Activated naive CD4-positive, alpha-beta T cell treated with anti-CD3 and anti-CD28 coated beads, Interleukin-2, amount 10 ng/mL, durations not matched to agents 5 hours and 36 hours (primary cell): ENCODE data around the gene PHLDA2. TPM values are rescaled to one million over a fixed set of nuclear protein-coding genes. Genes with fewer than 3 reads are reported as not detected.

Experiments used
- total RNA-seq, 2 experiments: library from RNA; stranded (reverse); gene quantifications; one replicate each; pipeline ENCODE4 v1.2.3, GENCODE V29; 2021

PHLDA2 gene
- 1 to 10 TPM in 1 of 2 experiments, under 1 TPM in 1; 0.41 to 1.5 TPM for total RNA-seq

GRCh38 chr11:2928605-2929530, at the start of gene PHLDA2:
PHLDA2 (minus strand) TSS chr11:2929420; CDS start chr11:2929364, 56 bp downstream.

GRCh38 chr11:2885678-2886081, 43.5 kb downstream of the PHLDA2 start, which contains the start of gene CDKN1C:
CDKN1C (minus strand) TSS chr11:2885775; CDS start chr11:2885456, 319 bp downstream.

Other genes with a start within 250 kb of the PHLDA2 start
- gene KCNQ1OT1, start 229.4 kb downstream of the PHLDA2 start, total RNA-seq = under 1 TPM; 0.19 to 0.20 TPM
- gene CDKN1C, start 43.6 kb downstream of the PHLDA2 start, total RNA-seq = 1 to 10 TPM in 1 of 2 experiments, under 1 TPM in 1; 0.96 to 1.1 TPM
- gene NAP1L4, start 62.9 kb upstream of the PHLDA2 start, total RNA-seq = 100 to 1,000 TPM; 335 to 341 TPM
- 10 to 100 TPM; 69.3 to 72.5 TPM for gene CARS1, start 128.0 kb upstream of the PHLDA2 start, total RNA-seq
- 1 to 10 TPM; 7.4 to 8.1 TPM for gene OSBPL5, start 235.9 kb upstream of the PHLDA2 start, total RNA-seq